ENCODE results near the gene RTP3.
"Not testable (repeated sequence)": the region's sequence is repeated elsewhere in the genome, so short reads cannot be mapped to it uniquely, and the experiment has no call there.

Gene RTP3

GRCh38 chr3:46491089-46492070 is 6.4 kb upstream of the RTP3 start:
- Mint-ChIP-seq H3K27me3 (no peaks in the 10 kb centered on the region), H3K36me3 (no peaks in the 10 kb centered on the region), H3K4me1 (peaks cover 11% of the 10 kb centered on the region), H3K4me3 (no peak overlapping the region), H3K27ac (no peak overlapping the region), H3K9me3 (no peaks in the 10 kb centered on the region)
- DNase-seq (ENCODE audit: low spot score in 2 of 2) (no peak), ATAC-seq (ENCODE audit: low read depth) (no peak)

DNA sequence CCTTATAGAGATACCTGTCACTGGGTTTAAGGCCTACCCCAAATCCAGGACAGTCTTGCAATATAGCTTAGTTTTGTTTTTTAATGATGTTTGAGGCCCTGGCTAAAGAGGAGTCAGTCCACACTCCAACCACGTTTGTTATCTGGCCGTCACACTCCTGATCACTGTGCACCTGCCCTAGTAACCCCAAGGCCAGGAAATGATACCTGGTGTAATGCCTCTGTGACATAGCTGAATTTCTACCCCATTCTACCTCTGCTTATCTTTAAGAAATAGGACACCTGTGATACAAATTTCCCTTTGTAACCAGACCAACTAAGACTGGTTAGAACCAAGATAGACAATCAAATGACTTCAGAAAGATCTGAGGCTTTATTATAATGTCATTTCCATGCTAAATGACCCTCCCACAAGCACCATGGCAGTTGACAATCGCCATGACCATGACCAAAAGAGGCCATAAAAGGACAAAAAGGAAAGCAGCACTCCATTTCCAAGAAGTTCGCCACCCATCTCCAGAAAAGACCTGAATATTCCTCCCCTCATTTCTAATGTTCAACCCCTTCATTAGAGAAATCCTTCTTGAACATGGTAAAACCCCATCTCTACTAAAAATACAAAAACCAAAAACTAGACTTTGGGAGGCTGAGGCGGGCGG is 4.8 kb upstream of the RTP3 start:
- no peak for ATAC-seq (ENCODE audit: low read depth)
- DNase-seq (ENCODE audit: low spot score in 2 of 2) = no peak
- Mint-ChIP-seq H3K4me3 (no peak overlapping the region), H3K27me3 (no peaks in the 10 kb centered on the region), H3K27ac (no peak overlapping the region), H3K9me3 (no peaks in the 10 kb centered on the region), H3K4me1 (peaks cover 19% of the 10 kb centered on the region), H3K36me3 (no peaks in the 10 kb centered on the region)

DNA sequence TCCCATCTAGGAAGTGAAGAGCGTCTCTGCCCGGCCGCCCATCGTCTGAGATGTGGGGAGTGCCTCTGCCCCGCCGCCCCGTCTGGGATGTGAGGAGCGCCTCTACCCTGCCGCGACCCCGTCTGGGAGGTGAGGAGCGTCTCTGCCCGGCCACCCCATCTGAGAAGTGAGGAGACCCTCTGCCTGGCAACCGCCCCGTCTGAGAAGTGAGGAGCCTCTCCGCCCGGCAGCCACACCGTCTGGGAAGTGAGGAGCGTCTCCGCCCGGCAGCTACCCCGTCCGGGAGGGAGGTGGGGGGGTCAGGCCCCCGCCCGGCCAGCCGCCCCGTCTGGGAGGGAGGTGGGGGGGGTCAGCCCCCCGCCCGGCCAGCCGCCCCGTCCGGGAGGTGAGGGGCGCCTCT is 3.3 kb upstream of the RTP3 start:
- not testable (repeated sequence) for H3K36me3 Mint-ChIP-seq; H3K27me3 Mint-ChIP-seq; H3K4me3 Mint-ChIP-seq; H3K27ac Mint-ChIP-seq; DNase-seq (ENCODE audit: low spot score in 2 of 2); H3K9me3 Mint-ChIP-seq; ATAC-seq (ENCODE audit: low read depth)
- H3K4me1 Mint-ChIP-seq = peaks cover 11% of the 10 kb centered on the region

GRCh38 chr3:46495901-46496456 is 1.8 kb upstream of the RTP3 start:
- Mint-ChIP-seq H3K4me3 (no peak overlapping the region), H3K27me3 (no peaks in the 10 kb centered on the region), H3K4me1 (peaks cover 15% of the 10 kb centered on the region), H3K9me3 (no peaks in the 10 kb centered on the region), H3K36me3 (no peaks in the 10 kb centered on the region), H3K27ac (no peak overlapping the region)
- DNase-seq (ENCODE audit: low spot score in 2 of 2) = no peak
- no peak for ATAC-seq (ENCODE audit: low read depth)

- Mint-ChIP-seq H3K4me3 (no peak overlapping the region), H3K4me1 (peaks cover 18% of the 10 kb centered on the region), H3K27me3 (no peaks in the 10 kb centered on the region), H3K27ac (no peak overlapping the region), H3K9me3 (no peaks in the 10 kb centered on the region), H3K36me3 (no peaks in the 10 kb centered on the region)
- DNase-seq (ENCODE audit: low spot score in 2 of 2) (peak; percentile 17 to 36), ATAC-seq (ENCODE audit: low read depth) (peak; percentile 60)
Measured at GRCh38 chr3:46496746-46497555, 825 bp upstream of the RTP3 start.

GRCh38 chr3:46498916-46499519 is 1.2 kb downstream of the RTP3 start:
- H3K4me1 Mint-ChIP-seq = peaks cover 20% of the 10 kb centered on the region
- no peak overlapping the region for H3K27ac Mint-ChIP-seq
- no peaks in the 10 kb centered on the region for H3K27me3 Mint-ChIP-seq
- no peaks in the 10 kb centered on the region for H3K9me3 Mint-ChIP-seq
- no peaks in the 10 kb centered on the region for H3K36me3 Mint-ChIP-seq
- no peak overlapping the region for H3K4me3 Mint-ChIP-seq
- DNase-seq (ENCODE audit: low spot score in 2 of 2) (peak in 1 of 2 donors; percentile 6), ATAC-seq (ENCODE audit: low read depth) (no peak)

DNA sequence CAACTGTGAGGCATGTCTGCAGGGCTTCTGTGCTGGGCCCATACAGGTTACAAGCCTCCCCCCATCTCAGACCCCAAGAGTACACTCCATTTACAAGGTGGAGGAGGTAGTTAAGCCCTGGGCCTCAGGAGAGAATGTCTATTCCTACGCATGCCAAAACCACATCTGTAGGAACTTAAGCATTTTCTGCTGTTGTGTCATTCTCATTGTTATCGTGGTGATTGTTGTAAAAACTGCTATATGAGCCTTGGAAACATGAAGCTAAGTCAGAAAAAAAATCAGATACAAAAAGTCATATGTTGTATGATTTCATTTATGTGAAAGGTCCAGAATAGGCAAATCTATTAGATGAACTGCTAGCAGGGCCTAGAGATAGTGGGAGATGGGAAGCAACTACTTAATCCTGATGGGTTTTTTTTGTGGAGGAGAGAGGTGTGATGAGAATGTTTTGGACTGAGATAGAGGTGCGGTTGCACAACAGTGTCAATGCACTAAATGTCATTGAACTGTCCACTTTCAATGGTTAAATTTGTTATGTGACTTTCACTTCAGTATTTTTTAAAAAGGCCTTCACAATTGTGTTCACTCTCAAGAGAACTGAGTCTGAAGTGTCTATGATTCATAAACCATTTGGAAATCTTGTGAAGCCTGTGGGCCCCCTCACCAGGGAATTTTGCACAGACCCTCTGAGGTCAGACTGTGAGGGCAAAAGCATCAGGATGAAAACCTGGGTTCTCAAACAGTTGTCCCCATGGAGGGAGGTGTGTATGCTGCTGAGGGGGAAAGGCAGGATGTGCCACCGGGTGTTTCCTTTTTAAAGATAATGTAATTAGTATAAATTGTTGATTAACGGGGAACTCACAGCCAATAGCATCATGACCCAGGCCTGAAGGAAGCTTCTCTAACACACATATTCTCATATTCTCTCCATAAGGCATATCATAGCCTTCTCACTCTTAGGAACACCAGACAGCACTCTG is 3.2 kb downstream of the RTP3 start:
- DNase-seq (ENCODE audit: low spot score in 2 of 2) = no peak
- H3K27ac Mint-ChIP-seq = no peak overlapping the region
- ATAC-seq (ENCODE audit: low read depth) = no peak
- H3K4me1 Mint-ChIP-seq = peaks cover 24% of the 10 kb centered on the region
- peaks cover 5% of the 10 kb centered on the region for H3K9me3 Mint-ChIP-seq
- no peak overlapping the region for H3K4me3 Mint-ChIP-seq
- no peaks in the 10 kb centered on the region for H3K27me3 Mint-ChIP-seq
- peaks cover 2% of the 10 kb centered on the region for H3K36me3 Mint-ChIP-seq

GRCh38 chr3:46501702-46502101 is 3.9 kb downstream of the RTP3 start:
- Mint-ChIP-seq H3K27ac (no peak overlapping the region), H3K9me3 (peaks cover 5% of the 10 kb centered on the region), H3K36me3 (peaks cover 2% of the 10 kb centered on the region), H3K4me3 (no peak overlapping the region), H3K27me3 (no peaks in the 10 kb centered on the region), H3K4me1 (peaks cover 21% of the 10 kb centered on the region)
- no peak for DNase-seq (ENCODE audit: low spot score in 2 of 2)
- ATAC-seq (ENCODE audit: low read depth) = no peak

DNA sequence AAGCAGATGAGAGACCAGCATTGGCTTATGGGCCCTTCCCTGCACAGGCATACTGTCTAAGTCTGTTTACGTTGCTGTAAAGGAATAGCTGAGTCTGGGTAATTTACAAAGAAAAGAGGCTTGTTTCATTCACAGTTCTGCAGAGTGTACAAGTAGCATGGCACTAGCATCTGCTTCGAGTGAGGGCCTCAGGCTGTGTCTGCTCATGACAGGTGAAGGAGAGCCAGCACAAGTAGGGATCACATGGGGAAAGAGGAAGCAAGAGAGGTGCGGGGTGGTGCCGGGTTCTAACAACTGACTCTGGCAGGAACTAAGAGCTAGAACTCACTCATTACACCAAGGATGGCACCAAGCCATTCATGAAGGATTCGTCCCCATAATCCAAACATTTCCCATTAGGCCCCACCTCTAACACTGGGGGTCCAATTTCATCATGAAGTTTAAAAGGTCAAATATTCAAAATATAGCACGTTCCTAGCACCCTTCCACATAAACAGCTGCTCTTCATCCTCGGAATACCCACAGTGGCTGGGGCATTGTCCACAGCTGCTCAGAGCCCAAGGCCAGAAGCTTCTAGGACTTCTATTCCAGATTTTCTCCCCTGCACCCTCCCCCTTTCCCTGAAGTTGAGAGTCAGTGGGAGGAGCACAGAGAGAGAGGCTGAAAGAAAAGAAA is 5.6 kb downstream of the RTP3 start:
- peaks cover 2% of the 10 kb centered on the region for H3K36me3 Mint-ChIP-seq
- H3K27ac Mint-ChIP-seq = no peak overlapping the region
- DNase-seq (ENCODE audit: low spot score in 2 of 2) (no peak), ATAC-seq (ENCODE audit: low read depth) (no peak)
- no peaks in the 10 kb centered on the region for H3K27me3 Mint-ChIP-seq
- H3K9me3 Mint-ChIP-seq = peaks cover 5% of the 10 kb centered on the region
- no peak overlapping the region for H3K4me3 Mint-ChIP-seq
- H3K4me1 Mint-ChIP-seq = peaks cover 14% of the 10 kb centered on the region

DNA sequence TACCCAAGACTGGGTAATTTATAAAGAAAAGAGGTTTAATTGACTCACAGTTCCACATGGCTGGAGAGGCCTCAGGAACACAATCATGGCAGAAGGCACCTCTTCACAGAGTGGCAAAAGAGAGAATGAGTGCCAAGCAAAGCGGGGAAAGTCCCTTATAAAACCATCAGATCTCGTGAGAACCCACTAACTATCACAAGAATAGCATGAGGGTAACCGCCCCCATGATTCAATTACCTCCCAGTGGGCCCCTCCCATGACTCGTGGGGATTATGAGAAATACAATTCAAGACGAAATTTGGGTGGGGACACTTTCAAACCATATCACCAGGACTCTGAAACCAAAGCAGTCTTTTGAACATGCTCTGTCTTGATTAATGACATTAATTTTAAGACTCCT is 7.0 kb downstream of the RTP3 start:
- no peak overlapping the region for H3K4me3 Mint-ChIP-seq
- H3K27me3 Mint-ChIP-seq = no peaks in the 10 kb centered on the region
- DNase-seq (ENCODE audit: low spot score in 2 of 2) = no peak
- H3K4me1 Mint-ChIP-seq = peaks cover 14% of the 10 kb centered on the region
- peaks cover 2% of the 10 kb centered on the region for H3K36me3 Mint-ChIP-seq
- peak; percentile 71 for ATAC-seq (ENCODE audit: low read depth)
- peaks cover 5% of the 10 kb centered on the region for H3K9me3 Mint-ChIP-seq
- H3K27ac Mint-ChIP-seq = no peak overlapping the region

DNA sequence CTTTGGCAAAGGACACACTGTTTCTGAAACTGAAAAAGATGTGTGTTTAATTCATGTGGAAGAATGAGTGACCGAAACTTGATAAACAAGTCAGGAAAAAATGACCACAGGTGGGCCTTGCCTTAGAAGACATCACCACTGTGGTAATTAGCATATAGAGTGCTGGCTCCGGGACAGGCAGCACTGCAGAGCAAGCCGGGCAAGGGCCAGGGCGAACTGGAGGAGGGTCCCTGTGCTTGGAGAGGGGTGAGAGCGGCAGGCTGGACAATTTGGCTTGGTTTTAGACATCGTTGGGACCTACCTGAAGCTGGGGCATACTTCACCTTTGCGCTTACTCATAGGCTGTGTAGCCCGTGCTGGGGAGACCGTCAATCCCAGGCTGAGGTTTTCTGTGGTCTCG is 8.2 kb downstream of the RTP3 start:
- Mint-ChIP-seq H3K9me3 (peaks cover 5% of the 10 kb centered on the region), H3K27ac (no peak overlapping the region), H3K4me3 (no peak overlapping the region), H3K27me3 (no peaks in the 10 kb centered on the region), H3K36me3 (peaks cover 2% of the 10 kb centered on the region), H3K4me1 (peaks cover 12% of the 10 kb centered on the region)
- DNase-seq (ENCODE audit: low spot score in 2 of 2) = no peak
- no peak for ATAC-seq (ENCODE audit: low read depth)

DNA sequence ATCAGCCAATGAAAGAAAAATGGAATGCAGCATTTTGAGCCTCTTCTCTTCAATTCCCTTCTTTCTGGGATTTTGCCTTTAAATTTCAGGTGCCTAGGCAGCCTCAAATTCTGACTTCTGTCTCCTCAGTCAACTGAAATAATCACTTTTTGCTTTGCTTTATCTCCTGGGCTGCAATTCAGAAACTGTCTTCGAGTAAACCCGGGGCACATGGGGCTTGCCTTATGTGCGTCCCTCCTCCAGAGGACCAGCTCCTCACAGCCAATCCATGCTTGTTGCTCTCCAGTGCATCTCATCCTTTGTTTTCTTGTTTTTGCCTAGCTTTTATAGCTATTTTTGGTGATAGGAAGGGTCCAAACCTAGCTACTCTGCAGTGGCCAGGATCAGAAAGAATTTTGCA is 8.8 kb downstream of the RTP3 start:
- ATAC-seq (ENCODE audit: low read depth) = no peak
- no peak for DNase-seq (ENCODE audit: low spot score in 2 of 2)
- H3K27me3 Mint-ChIP-seq = no peaks in the 10 kb centered on the region
- H3K4me1 Mint-ChIP-seq = peaks cover 9% of the 10 kb centered on the region
- H3K9me3 Mint-ChIP-seq = peaks cover 5% of the 10 kb centered on the region
- H3K4me3 Mint-ChIP-seq = no peak overlapping the region
- no peak overlapping the region for H3K27ac Mint-ChIP-seq
- H3K36me3 Mint-ChIP-seq = peaks cover 2% of the 10 kb centered on the region

All from memory B cell (primary cell).